Activated effector memory CD4-positive, alpha-beta T cell treated with Interleukin-2 at 50 U/mL for 16 hours (primary cell): ENCODE results near the gene HOXD9.

ENCODE experiments used
- DNase-seq: peaks from one replicate; pipeline ENCODE4 v3.0.0-alpha.2; 2020

The HOXD9 gene

GRCh38 chr2:176140513-176141317 lies 18.2 kb downstream of the HOXD9 start:
- peak; percentile 21 for DNase-seq

GRCh38 chr2:176142281-176142680 lies 19.8 kb downstream of the HOXD9 start:
- no peak for DNase-seq

GRCh38 chr2:176145085-176145969 lies 22.8 kb downstream of the HOXD9 start:
- DNase-seq, result no peak

GRCh38 chr2:176146101-176146500 lies 23.6 kb downstream of the HOXD9 start:
- DNase-seq, result no peak

GRCh38 chr2:176146645-176147044 lies 24.1 kb downstream of the HOXD9 start:
- no peak for DNase-seq

- no peak for DNase-seq
These were observed 24.8 kb downstream of the HOXD9 start for GRCh38 chr2:176147210-176147799.

- DNase-seq, result no peak
These were observed 25.4 kb downstream of the HOXD9 start for GRCh38 chr2:176147800-176148496.

GRCh38 chr2:176148751-176149421 lies 26.4 kb downstream of the HOXD9 start:
- no peak for DNase-seq

GRCh38 chr2:176149481-176149938 lies 27.0 kb downstream of the HOXD9 start:
- no peak for DNase-seq

GRCh38 chr2:176149939-176150583 lies 27.5 kb downstream of the HOXD9 start:
- DNase-seq, result no peak

- no peak for DNase-seq
These were observed 28.3 kb downstream of the HOXD9 start for GRCh38 chr2:176150584-176151441.

- DNase-seq, result no peak
These were observed 29.1 kb downstream of the HOXD9 start, which contains the start of gene HOXD4 for GRCh38 chr2:176151442-176152287. Gene HOXD4, plus strand, starts transcription at chr2:176151550. Its CDS starts 84 bp downstream, at chr2:176151634.

GRCh38 chr2:176152350-176153181 lies 30.0 kb downstream of the HOXD9 start:
- no peak for DNase-seq

- DNase-seq, result no peak
These were observed 32.2 kb downstream of the HOXD9 start for GRCh38 chr2:176154576-176155252.

- DNase-seq, result no peak
These were observed 33.0 kb downstream of the HOXD9 start for GRCh38 chr2:176155356-176156044.

- no peak for DNase-seq
These were observed 33.8 kb downstream of the HOXD9 start for GRCh38 chr2:176156301-176156806.
